Stimulated activated CD8-positive, alpha-beta memory T cell treated with anti-CD3 and anti-CD28 coated beads, Interleukin-15, amount 100 ng/mL, for 24 hours (primary cell): ENCODE results near the gene ERBB4.
"Not testable (repeated sequence)": the region's sequence is repeated elsewhere in the genome, so short reads cannot be mapped to it uniquely, and the experiment has no call there.

Experiments used
- DNase-seq: peaks from one replicate; pipeline ENCODE4 v3.0.0-alpha.2; 2020; ENCODE audit warnings: low read depth

ERBB4 gene

GRCh38 chr2:212299333-212299732, 239.3 kb downstream of the ERBB4 start:
- no peak for DNase-seq

- DNase-seq, result no peak
Observed at GRCh38 chr2:212295571-212295970, 243.0 kb downstream of the ERBB4 start.

- DNase-seq, result no peak
Observed at GRCh38 chr2:212294816-212295215, 243.8 kb downstream of the ERBB4 start.

- DNase-seq, result no peak
Observed at GRCh38 chr2:212289301-212289700, 249.3 kb downstream of the ERBB4 start.

GRCh38 chr2:212288308-212288707, 250.3 kb downstream of the ERBB4 start:
- DNase-seq, result no peak

- DNase-seq, result no peak
Observed at GRCh38 chr2:212284166-212284565, 254.4 kb downstream of the ERBB4 start.

- DNase-seq, result no peak
Observed at GRCh38 chr2:212282671-212283261, 255.8 kb downstream of the ERBB4 start.

- DNase-seq, result no peak
Observed at GRCh38 chr2:212276813-212277212, 261.8 kb downstream of the ERBB4 start.

GRCh38 chr2:212274215-212274614, 264.4 kb downstream of the ERBB4 start:
- no peak for DNase-seq

- no peak for DNase-seq
Observed at GRCh38 chr2:212271583-212271982, 267.0 kb downstream of the ERBB4 start.

- no peak for DNase-seq
Observed at GRCh38 chr2:212269005-212269404, 269.6 kb downstream of the ERBB4 start.

- DNase-seq, result no peak
Observed at GRCh38 chr2:212266297-212266696, 272.3 kb downstream of the ERBB4 start.

GRCh38 chr2:212265777-212266176, 272.8 kb downstream of the ERBB4 start:
- DNase-seq, result no peak

GRCh38 chr2:212264187-212264586, 274.4 kb downstream of the ERBB4 start:
- DNase-seq, result no peak

- no peak for DNase-seq
Observed at GRCh38 chr2:212259226-212259625, 279.4 kb downstream of the ERBB4 start.

- DNase-seq, result no peak
Observed at GRCh38 chr2:212254339-212254738, 284.3 kb downstream of the ERBB4 start.

- DNase-seq, result no peak
Observed at GRCh38 chr2:212249451-212249850, 289.2 kb downstream of the ERBB4 start.

- DNase-seq, result no peak
Observed at GRCh38 chr2:212245880-212246279, 292.7 kb downstream of the ERBB4 start.

- no peak for DNase-seq
Observed at GRCh38 chr2:212242724-212243123, 295.9 kb downstream of the ERBB4 start.

- not testable (repeated sequence) for DNase-seq
Observed at GRCh38 chr2:212238152-212238551, 300.4 kb downstream of the ERBB4 start.

- no peak for DNase-seq
Observed at GRCh38 chr2:212237350-212238095, 301.1 kb downstream of the ERBB4 start.

GRCh38 chr2:212228743-212229171, 309.8 kb downstream of the ERBB4 start:
- DNase-seq, result no peak

- no peak for DNase-seq
Observed at GRCh38 chr2:212227755-212228154, 310.8 kb downstream of the ERBB4 start.

- DNase-seq, result no peak
Observed at GRCh38 chr2:212226114-212226513, 312.5 kb downstream of the ERBB4 start.
